Naive B cell (primary cell): Measurements from ENCODE around the gene CCDC69. TPM values are rescaled to one million over a fixed set of nuclear protein-coding genes. Genes with fewer than 3 reads are reported as not detected.

Source experiments
- ATAC-seq, 2 donors: fragments of 150-1000 bp; cut with Tn5 transposase; 2 replicates each; pipeline ENCODE4 v1.10.0; 2021; ENCODE audit warnings: low read depth in 2 of 2, mild to moderate bottlenecking in 2 of 2, moderate library complexity in 2 of 2
- DNase-seq: peaks from one replicate; pipeline ENCODE4 v3.0.0; 2022
- H3K27ac Mint-ChIP-seq, 6 donors: one replicate each; pipeline ENCODE4 v1.8.0; 2020 to 2022; ENCODE audit warnings: mild to moderate bottlenecking in 6 of 6, mixed read lengths in 6 of 6, moderate library complexity in 5 of 6, inconsistent platforms in 2 of 6
- H3K27me3 Mint-ChIP-seq, 3 donors: one replicate each; pipeline ENCODE4 v1.8.0; 2021 to 2022; ENCODE audit warnings: mixed read lengths in 3 of 3, mild to moderate bottlenecking in 1 of 3
- H3K36me3 Mint-ChIP-seq, 2 donors: one replicate each; pipeline ENCODE4 v1.8.0; 2020 to 2022; ENCODE audit warnings: mixed read lengths in 2 of 2, inconsistent platforms in 1 of 2, mild to moderate bottlenecking in 1 of 2
- H3K4me1 Mint-ChIP-seq, 3 donors: one replicate each; pipeline ENCODE4 v1.8.0; 2020 to 2022; ENCODE audit warnings: mixed read lengths in 3 of 3, inconsistent platforms in 1 of 3, mild to moderate bottlenecking in 1 of 3, moderate library complexity in 1 of 3
- H3K4me3 Mint-ChIP-seq, 8 donors: one replicate each; pipeline ENCODE4 v1.8.0; 2020 to 2022; ENCODE audit warnings: mild to moderate bottlenecking in 8 of 8, mixed read lengths in 8 of 8, moderate library complexity in 8 of 8, inconsistent platforms in 2 of 8
- H3K9me3 Mint-ChIP-seq, 7 donors: one replicate each; pipeline ENCODE4 v1.8.0; 2020 to 2022; ENCODE audit warnings: mixed read lengths in 7 of 7, mild to moderate bottlenecking in 5 of 7, inconsistent platforms in 2 of 7, moderate library complexity in 1 of 7
- polyA plus RNA-seq, 6 donors: library from polyadenylated mRNA; unstranded; fragments of 300-500 nt; fragmentation: Illumina TruSeq; gene quantifications; one replicate each; pipeline ENCODE4 v1.2.3, GENCODE V29; 2021; ENCODE audit warnings: low read depth in 6 of 6

Gene CCDC69
- polyA plus RNA-seq, 6 donors from 2014 or later = 76.4 to 143 (median 98.1) TPM

GRCh38 chr5:151196556-151197290 lies 27.2 kb downstream of the CCDC69 start:
- Mint-ChIP-seq H3K27me3 (no peaks in the 10 kb centered on the region), H3K27ac (peak overlapping the region; percentile 87 to 98 (median 94)), H3K36me3 (peaks cover 37 to 51% of the 10 kb centered on the region in 2 donors), H3K4me3 (peak overlapping the region; percentile 5 to 88 (median 74)), H3K4me1 (peaks cover 63 to 84% (median 71%) of the 10 kb centered on the region in 3 donors), H3K9me3 (peaks cover 0 to 8% (median 4%) of the 10 kb centered on the region in 7 donors)
- DNase-seq (peak; percentile 73), ATAC-seq (peak; percentile 88 to 93)

DNA sequence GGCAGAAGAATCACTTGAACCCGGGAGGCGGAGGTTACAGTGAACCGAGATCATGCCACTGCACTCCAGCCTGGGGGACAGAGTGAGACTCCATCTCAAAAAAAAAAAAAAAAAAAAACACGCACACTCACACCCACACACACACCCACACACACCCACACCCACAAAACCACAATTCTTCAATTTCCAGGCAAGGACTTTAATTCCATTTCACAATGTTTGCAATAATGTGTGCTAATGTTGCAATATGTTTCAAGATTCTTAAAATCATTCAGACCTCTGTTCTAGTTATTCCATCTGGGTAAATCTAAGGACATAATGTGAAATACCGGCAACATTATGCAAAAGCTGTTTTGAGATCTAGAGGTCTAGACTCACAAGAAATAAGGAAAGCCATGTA lies 28.3 kb downstream of the CCDC69 start:
- DNase-seq = no peak
- peak overlapping the region in 6 of 8 donors; percentile 6 to 78 (median 70) for H3K4me3 Mint-ChIP-seq
- H3K4me1 Mint-ChIP-seq = peaks cover 64 to 91% (median 76%) of the 10 kb centered on the region in 3 donors
- H3K36me3 Mint-ChIP-seq = peaks cover 37 to 52% of the 10 kb centered on the region in 2 donors
- H3K27me3 Mint-ChIP-seq = no peaks in the 10 kb centered on the region
- peaks cover 0 to 12% (median 4%) of the 10 kb centered on the region in 7 donors for H3K9me3 Mint-ChIP-seq
- H3K27ac Mint-ChIP-seq = peak overlapping the region; percentile 87 to 98 (median 94)
- ATAC-seq = no peak

DNA sequence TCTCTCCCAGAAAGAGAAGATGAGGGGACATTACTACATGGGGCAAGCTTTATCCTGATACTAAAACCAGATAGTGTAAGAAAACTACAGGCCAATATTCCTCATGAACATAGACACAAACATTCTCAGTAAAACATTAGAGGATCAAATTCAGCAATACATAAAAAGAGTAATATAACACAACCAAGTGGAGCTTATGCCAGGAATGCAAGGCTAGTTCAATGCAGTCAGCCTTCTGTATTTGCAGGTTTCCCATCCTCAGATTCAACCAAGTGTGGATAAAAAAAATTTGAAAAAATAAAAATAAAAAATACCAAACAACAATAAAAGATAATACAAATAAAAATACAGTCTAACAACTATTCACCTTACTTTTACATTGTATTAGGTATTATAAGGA lies 31.3 kb downstream of the CCDC69 start:
- Mint-ChIP-seq H3K4me3 (peak overlapping the region in 4 of 8 donors; percentile 38 to 74 (median 66)), H3K27me3 (no peaks in the 10 kb centered on the region), H3K27ac (peak overlapping the region in 4 of 6 donors; percentile 74 to 94 (median 86)), H3K36me3 (peaks cover 44 to 55% of the 10 kb centered on the region in 2 donors), H3K4me1 (peaks cover 69 to 94% (median 78%) of the 10 kb centered on the region in 3 donors), H3K9me3 (peaks cover 4 to 27% (median 13%) of the 10 kb centered on the region in 7 donors)
- ATAC-seq = no peak
- DNase-seq = no peak

GRCh38 chr5:151191661-151192060 lies 32.2 kb downstream of the CCDC69 start:
- H3K27ac Mint-ChIP-seq = peak overlapping the region; percentile 78 to 94 (median 89)
- peak overlapping the region; percentile 38 to 79 (median 64) for H3K4me3 Mint-ChIP-seq
- DNase-seq = no peak
- peaks cover 69 to 94% (median 77%) of the 10 kb centered on the region in 3 donors for H3K4me1 Mint-ChIP-seq
- ATAC-seq = no peak
- no peaks in the 10 kb centered on the region for H3K27me3 Mint-ChIP-seq
- H3K9me3 Mint-ChIP-seq = peaks cover 4 to 27% (median 12%) of the 10 kb centered on the region in 7 donors
- H3K36me3 Mint-ChIP-seq = peaks cover 44 to 57% of the 10 kb centered on the region in 2 donors

DNA sequence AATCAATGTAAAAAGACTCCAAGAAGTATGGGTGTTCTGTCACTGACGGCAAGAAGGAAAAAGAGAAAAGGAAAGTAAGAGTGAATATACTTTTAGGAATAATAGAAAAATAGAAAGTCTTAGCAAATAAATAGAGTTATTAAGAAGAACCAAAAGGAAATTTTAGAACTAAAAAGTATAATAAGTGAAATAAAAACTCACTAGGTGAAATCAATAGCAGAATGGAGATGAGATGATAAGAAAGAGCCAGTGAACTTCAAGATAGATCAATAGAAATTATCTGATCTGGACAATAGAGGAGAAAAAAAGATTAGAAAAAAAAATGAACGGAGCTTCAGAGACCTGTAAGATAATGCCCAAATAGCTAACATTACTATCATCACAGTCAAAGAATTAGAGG lies 34.7 kb downstream of the CCDC69 start:
- Mint-ChIP-seq H3K9me3 (peaks cover 4 to 27% (median 12%) of the 10 kb centered on the region in 7 donors), H3K27me3 (no peaks in the 10 kb centered on the region), H3K4me1 (peaks cover 62 to 79% (median 73%) of the 10 kb centered on the region in 3 donors), H3K27ac (peak overlapping the region; percentile 84 to 95 (median 89)), H3K36me3 (peaks cover 51 to 63% of the 10 kb centered on the region in 2 donors), H3K4me3 (peak overlapping the region in 3 of 8 donors; percentile 28 to 74 (median 62))
- DNase-seq (no peak), ATAC-seq (no peak)

DNA sequence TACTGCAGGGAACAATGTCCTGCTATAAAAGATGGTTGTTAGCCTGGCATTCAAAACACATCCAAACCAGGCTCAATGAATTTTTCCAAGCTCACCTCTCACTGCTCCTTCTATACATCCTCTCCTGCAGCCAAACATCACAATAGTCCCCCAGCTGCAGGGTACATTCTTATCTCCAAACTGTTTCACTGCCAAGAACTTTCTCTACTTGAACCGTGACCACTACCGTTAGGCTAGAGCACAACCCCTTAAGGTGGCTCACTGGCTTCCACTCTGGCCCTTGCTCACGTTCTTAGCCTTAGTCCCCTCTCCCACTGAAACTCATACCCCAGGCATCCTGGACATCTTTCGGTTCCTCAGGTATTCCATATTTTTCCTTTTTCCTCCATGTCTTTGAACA lies 37.4 kb downstream of the CCDC69 start:
- Mint-ChIP-seq H3K27me3 (no peaks in the 10 kb centered on the region), H3K27ac (peak overlapping the region in 5 of 6 donors; percentile 35 to 94 (median 66)), H3K4me3 (peak overlapping the region in 1 of 8 donors; percentile 56), H3K4me1 (peaks cover 47 to 65% (median 59%) of the 10 kb centered on the region in 3 donors), H3K36me3 (peaks cover 42 to 64% of the 10 kb centered on the region in 2 donors), H3K9me3 (peaks cover 4 to 19% (median 10%) of the 10 kb centered on the region in 7 donors)
- DNase-seq (no peak), ATAC-seq (no peak)

DNA sequence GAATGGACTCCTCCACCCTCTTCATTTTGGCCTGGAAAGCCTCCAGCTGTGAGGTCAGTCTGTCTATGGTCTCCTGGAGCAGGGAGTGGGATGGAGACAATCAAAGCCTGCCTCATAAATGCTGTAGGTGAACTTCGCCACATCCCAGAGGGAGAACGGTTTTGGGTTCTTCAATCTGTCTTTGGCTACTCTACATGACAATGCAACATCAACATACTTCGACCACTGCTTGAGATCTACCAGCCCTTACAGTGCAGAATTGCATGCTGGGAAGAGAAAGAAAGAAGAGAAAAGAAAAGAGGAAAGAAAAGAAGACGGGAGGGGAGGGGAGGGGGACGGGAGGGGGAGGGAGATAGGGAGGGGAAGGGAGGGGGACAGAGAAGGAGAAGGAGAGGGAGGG lies 37.8 kb downstream of the CCDC69 start:
- no peak for ATAC-seq
- Mint-ChIP-seq H3K4me3 (no peak overlapping the region), H3K4me1 (peaks cover 42 to 62% (median 55%) of the 10 kb centered on the region in 3 donors), H3K36me3 (peaks cover 37 to 59% of the 10 kb centered on the region in 2 donors), H3K27ac (peak overlapping the region in 3 of 6 donors; percentile 19 to 81 (median 48)), H3K9me3 (peaks cover 4 to 19% (median 10%) of the 10 kb centered on the region in 7 donors), H3K27me3 (no peaks in the 10 kb centered on the region)
- no peak for DNase-seq

GRCh38 chr5:151184316-151185042 lies 39.4 kb downstream of the CCDC69 start:
- H3K27ac Mint-ChIP-seq = peak overlapping the region in 2 of 6 donors; percentile 52 to 54

GRCh38 chr5:151183456-151184245 lies 40.2 kb downstream of the CCDC69 start:
- Mint-ChIP-seq H3K27ac (peak overlapping the region in 2 of 6 donors; percentile 52 to 79), H3K4me1 (peaks cover 33 to 59% (median 53%) of the 10 kb centered on the region in 3 donors), H3K4me3 (no peak overlapping the region), H3K27me3 (no peaks in the 10 kb centered on the region), H3K36me3 (peaks cover 22 to 40% of the 10 kb centered on the region in 2 donors), H3K9me3 (peaks cover 0 to 2% (median 0%) of the 10 kb centered on the region in 7 donors)
- ATAC-seq (no peak), DNase-seq (no peak)

More at GRCh38 chr5:151184316-151185042, 39.4 kb downstream of the CCDC69 start:
- Mint-ChIP-seq H3K9me3 (peaks cover 2 to 11% (median 5%) of the 10 kb centered on the region in 7 donors), H3K4me1 (peaks cover 32 to 59% (median 53%) of the 10 kb centered on the region in 3 donors), H3K36me3 (peaks cover 29 to 44% of the 10 kb centered on the region in 2 donors), H3K4me3 (no peak overlapping the region), H3K27me3 (no peaks in the 10 kb centered on the region)
- DNase-seq = no peak
- no peak for ATAC-seq

DNA sequence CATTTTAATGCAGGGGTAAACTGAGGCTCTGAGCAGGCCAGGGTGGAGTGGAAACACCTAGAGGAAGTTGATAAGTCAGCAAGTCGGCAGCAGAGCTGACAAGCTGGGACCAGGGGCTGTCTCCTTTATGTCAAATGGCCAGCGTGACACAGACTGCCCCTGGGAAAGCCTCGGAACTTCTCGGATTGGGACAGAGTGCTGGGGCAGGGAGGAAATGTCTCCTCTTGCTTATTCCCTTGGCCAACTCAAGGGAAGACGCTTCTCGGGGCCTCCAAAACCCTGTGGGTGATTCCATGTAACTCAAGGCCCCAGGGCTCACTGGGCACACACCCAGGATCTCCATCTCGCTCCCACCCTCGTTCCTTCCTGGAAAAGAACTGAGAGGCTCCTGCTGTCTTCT lies 40.9 kb downstream of the CCDC69 start:
- peak overlapping the region in 2 of 6 donors; percentile 11 to 34 for H3K27ac Mint-ChIP-seq
- H3K27me3 Mint-ChIP-seq = no peaks in the 10 kb centered on the region
- H3K4me1 Mint-ChIP-seq = peaks cover 40 to 64% (median 60%) of the 10 kb centered on the region in 3 donors
- no peak overlapping the region for H3K4me3 Mint-ChIP-seq
- DNase-seq = no peak
- peaks cover 23 to 45% of the 10 kb centered on the region in 2 donors for H3K36me3 Mint-ChIP-seq
- ATAC-seq = no peak
- peaks cover 0 to 2% (median 0%) of the 10 kb centered on the region in 7 donors for H3K9me3 Mint-ChIP-seq

DNA sequence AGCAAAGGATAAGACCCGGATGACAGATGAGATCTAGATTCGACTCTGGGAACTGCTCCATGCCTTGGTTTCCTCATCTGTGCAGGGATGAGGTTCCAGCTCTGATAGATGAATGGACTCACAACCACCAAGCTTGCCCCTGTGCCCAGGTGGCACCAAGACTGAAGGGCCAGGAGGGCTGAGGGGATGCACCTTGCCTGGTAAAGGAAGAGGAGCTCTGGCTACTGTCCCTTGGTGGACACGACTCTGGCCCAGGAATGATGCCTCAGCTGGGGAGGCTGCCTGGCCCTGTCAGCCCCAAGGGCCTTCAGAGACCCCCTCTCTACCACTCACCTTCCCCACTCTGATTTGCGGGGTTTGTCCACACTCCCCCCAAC lies 41.4 kb downstream of the CCDC69 start:
- Mint-ChIP-seq H3K4me1 (peaks cover 44 to 64% (median 64%) of the 10 kb centered on the region in 3 donors), H3K27ac (peak overlapping the region in 4 of 6 donors; percentile 40 to 97 (median 80)), H3K4me3 (no peak overlapping the region), H3K9me3 (peaks cover 0 to 5% (median 0%) of the 10 kb centered on the region in 7 donors), H3K27me3 (no peaks in the 10 kb centered on the region), H3K36me3 (peaks cover 19 to 49% of the 10 kb centered on the region in 2 donors)
- ATAC-seq (no peak), DNase-seq (no peak)

GRCh38 chr5:151181818-151182523 lies 41.9 kb downstream of the CCDC69 start:
- peaks cover 0 to 5% (median 0%) of the 10 kb centered on the region in 7 donors for H3K9me3 Mint-ChIP-seq
- DNase-seq (no peak), ATAC-seq (no peak)

More at GRCh38 chr5:151181818-151182523, 41.9 kb downstream of the CCDC69 start:
- peak overlapping the region in 5 of 6 donors; percentile 40 to 97 (median 75) for H3K27ac Mint-ChIP-seq
- peaks cover 16 to 45% of the 10 kb centered on the region in 2 donors for H3K36me3 Mint-ChIP-seq
- H3K27me3 Mint-ChIP-seq = no peaks in the 10 kb centered on the region
- peaks cover 43 to 66% (median 64%) of the 10 kb centered on the region in 3 donors for H3K4me1 Mint-ChIP-seq
- no peak overlapping the region for H3K4me3 Mint-ChIP-seq
